GM06990 (cell line): ENCODE data around the gene FTSJ1.
A peak's percentile ranks its signal among the peaks of the same experiment; 100 is the strongest.
"Not testable (repeated sequence)": the region's sequence is repeated elsewhere in the genome, so short reads cannot be mapped to it uniquely, and the experiment has no call there.

Experiments used
- DNase-seq: peaks from one replicate; pipeline ENCODE4 v3.0.0-alpha.2; 2011; ENCODE audit not compliant: insufficient read length; ENCODE audit errors: extremely low read depth
- H3K27me3 ChIP-seq: replicated peaks from 2 replicates; pipeline ENCODE4 v1.6.0; 2011; ENCODE audit warnings: low read length; ENCODE audit not compliant: control insufficient read depth, insufficient read depth
- H3K36me3 ChIP-seq: 2 replicates; pipeline ENCODE4 v1.5.1; 2011; ENCODE audit warnings: low read length; ENCODE audit not compliant: control insufficient read depth, insufficient read depth
- H3K4me3 ChIP-seq: replicated peaks from 2 replicates; pipeline ENCODE4 v1.5.1; 2011; ENCODE audit warnings: low read depth, mild to moderate bottlenecking, control low read depth, low read length
- TF ChIP-seq, protein P1 (sequence below): IDR thresholded peaks from 2 replicates; pipeline ENCODE4 v1.5.1; 2011; ENCODE audit warnings: low read length, control low read depth, mild to moderate bottlenecking, inconsistent platforms; ENCODE audit not compliant: insufficient read depth, poor library complexity, severe bottlenecking

Gene FTSJ1

DNA sequence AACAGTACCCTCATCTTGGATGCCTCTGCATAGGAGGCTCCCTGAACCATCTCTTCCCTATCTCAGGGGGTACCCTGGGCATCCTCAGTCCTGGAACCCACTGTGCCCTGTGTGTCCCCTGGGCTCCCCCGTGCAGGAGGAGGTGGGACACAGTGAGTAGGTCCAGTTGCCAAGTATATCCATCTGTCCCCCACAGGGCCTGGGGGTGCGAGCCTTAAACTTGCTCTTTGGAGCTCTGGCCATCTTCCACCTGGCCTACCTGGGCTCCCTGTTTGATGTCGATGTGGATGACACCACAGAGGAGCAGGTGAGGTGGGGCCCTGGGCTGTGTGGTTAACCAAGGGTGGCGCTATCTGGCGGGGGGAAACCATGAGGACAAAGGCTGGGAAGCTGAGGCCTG is 41.0 kb downstream of the FTSJ1 start:
- Histone ChIP-seq H3K36me3 (no peaks in the 10 kb centered on the region; the same call in 1 of the 2 replicates), H3K4me3 (no peak overlapping the region), H3K27me3 (no peaks in the 10 kb centered on the region)
- TF ChIP-seq, protein P1, sequence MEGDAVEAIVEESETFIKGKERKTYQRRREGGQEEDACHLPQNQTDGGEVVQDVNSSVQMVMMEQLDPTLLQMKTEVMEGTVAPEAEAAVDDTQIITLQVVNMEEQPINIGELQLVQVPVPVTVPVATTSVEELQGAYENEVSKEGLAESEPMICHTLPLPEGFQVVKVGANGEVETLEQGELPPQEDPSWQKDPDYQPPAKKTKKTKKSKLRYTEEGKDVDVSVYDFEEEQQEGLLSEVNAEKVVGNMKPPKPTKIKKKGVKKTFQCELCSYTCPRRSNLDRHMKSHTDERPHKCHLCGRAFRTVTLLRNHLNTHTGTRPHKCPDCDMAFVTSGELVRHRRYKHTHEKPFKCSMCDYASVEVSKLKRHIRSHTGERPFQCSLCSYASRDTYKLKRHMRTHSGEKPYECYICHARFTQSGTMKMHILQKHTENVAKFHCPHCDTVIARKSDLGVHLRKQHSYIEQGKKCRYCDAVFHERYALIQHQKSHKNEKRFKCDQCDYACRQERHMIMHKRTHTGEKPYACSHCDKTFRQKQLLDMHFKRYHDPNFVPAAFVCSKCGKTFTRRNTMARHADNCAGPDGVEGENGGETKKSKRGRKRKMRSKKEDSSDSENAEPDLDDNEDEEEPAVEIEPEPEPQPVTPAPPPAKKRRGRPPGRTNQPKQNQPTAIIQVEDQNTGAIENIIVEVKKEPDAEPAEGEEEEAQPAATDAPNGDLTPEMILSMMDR: no peak
- no peak for DNase-seq

DNA sequence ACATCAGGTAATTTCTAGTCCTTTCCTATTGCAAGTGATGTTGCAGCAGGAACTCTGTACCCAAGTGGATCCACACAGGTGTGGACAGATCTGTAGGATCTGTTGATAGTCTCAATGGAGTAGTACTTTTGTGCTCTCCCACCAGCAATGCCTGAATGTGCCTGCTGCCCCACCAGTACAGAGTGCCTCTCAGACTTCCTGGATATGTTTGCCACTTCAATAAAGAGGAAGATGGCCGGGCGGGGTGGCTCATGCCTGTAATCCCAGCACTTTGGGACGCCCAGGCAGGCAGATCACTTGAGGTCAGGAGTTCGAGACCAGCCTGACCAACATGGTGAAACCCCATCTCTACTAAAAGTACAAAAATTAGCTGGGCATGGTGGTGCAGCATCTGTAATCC is 43.5 kb downstream of the FTSJ1 start:
- not testable (repeated sequence) for H3K4me3 ChIP-seq, H3K36me3 ChIP-seq, DNase-seq, H3K27me3 ChIP-seq

DNA sequence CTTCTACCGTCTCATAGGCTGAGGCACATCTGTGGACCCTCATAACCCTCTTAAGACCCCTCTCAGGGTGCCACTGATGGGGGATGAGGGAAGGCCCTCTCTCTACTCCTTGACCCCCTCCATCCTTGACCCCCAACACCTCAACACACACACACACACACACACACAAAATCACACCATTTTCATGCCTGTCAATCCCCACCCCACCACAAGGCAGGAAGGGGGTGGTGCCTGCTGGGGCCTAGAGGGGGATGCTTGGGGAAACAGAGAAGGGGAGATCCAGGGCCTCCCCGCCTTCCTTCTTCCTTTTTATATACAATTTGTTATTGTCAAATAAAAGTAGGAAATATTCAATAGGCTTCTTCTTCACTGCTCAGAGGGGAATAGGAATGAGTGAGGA is 44.5 kb downstream of the FTSJ1 start:
- Histone ChIP-seq H3K36me3 (no peaks in the 10 kb centered on the region; the same call in 1 of the 2 replicates), H3K27me3 (no peaks in the 10 kb centered on the region), H3K4me3 (no peak overlapping the region)
- TF ChIP-seq, protein P1: no peak
- DNase-seq: no peak

DNA sequence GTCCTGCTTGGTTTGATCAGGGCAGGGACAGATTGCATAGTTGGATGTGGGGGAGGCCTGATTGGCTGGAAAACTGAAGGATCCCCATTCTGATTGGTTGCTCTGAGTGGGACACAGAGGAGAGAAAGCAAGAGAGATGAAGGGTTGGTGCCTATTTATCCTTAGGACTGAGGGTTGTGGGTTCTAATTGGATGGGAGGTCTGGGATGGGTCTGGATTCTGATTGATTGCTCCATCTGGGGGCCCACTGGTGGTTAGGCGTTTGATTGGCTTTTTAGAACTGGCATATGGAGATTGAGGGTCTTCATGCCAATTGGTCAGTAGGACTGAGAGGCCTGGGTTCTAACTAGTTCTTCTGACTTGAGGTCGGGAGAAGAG is 45.0 kb downstream of the FTSJ1 start:
- peak overlapping the region; percentile 86 for H3K4me3 ChIP-seq
- no peak for DNase-seq
- TF ChIP-seq, protein P1: no peak

DNA sequence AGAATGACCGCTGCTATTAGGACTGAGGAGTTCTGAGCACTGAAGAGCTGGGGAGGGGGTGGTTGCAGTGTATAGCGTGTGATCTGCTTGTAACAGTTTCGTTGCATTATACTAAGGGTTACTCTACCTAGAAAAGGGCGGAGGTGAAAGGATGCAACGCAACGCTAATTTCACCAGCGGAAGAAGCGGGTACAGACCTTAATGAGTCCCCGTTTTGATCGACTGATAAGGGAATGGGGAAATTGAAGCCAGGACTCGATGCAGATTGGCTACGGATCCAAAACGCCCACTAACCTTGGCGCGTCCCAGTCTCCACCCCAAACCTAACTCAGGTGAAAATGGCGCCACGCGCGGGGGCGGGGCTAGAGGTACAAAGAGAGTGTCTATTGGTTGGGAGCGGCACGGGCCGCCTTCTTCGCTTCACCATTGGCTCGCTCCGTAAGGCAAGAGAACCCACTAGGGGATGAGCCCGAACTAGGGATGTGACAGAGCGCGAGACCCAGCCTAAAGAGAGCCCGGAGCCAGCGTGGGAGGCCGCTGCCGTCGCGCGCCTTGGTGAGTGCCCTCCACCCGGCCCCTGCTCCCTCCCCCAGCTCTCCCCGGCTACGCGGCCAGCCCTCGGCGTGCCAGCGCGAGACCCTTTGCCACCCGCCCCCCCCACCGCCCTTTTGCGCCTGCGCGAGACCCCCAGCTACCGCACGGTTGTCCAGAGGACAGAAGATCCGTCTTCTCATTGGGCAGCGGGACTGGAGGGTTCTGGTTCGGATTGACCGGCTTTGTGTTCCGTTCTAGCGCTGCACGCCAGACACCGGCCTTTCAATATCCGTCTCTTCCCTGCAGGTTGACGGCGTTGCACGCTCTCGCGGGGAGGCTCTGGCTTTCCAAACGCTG is 45.6 kb downstream of the FTSJ1 start, which contains the start of gene EBP:
EBP (plus strand) TSS at position 456 of the 891 bp plus-strand sequence. CDS start 1,964 bp downstream, outside the sequence.
- Histone ChIP-seq H3K27me3 (no peaks in the 10 kb centered on the region), H3K4me3 (peak within 1 kb of the TSS; percentile 86), H3K36me3 (no peaks in the 10 kb centered on the region; the same call in 1 of the 2 replicates)
- TF ChIP-seq, protein P1: no peak
- DNase-seq: peak; percentile 91

More for the DNA sequence above, 45.0 kb downstream of the FTSJ1 start:
- Histone ChIP-seq H3K36me3 (no peaks in the 10 kb centered on the region; the same call in 1 of the 2 replicates), H3K27me3 (no peaks in the 10 kb centered on the region)

DNA sequence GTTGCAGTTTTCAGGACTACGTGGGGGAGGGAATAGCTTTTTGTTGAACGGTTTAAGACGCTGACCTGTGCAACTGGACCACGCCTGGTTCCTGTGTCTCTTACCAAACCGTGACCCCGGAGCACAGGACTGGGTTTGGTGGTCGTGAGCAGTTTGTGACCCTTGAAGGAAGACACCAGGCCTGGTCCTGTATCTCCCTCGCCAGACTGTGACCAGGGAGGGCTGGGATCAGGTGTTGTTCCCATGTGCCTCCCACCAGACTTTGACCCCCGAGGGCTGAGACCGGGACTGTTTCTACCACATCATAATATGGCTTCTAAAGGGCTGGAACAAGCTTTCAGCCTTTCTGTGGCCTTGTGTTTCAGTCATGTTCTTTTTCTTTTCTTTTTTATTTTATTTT is 46.3 kb downstream of the FTSJ1 start:
- H3K27me3 ChIP-seq: no peaks in the 10 kb centered on the region
- no peak for DNase-seq
- TF ChIP-seq, protein P1: no peak
- peaks cover 2% of the 10 kb centered on the region; the same call in 1 of the 2 replicates for H3K36me3 ChIP-seq
- peak overlapping the region; percentile 86 for H3K4me3 ChIP-seq
